ENCODE data around the gene CBX4.
A peak's percentile ranks its signal among the peaks of the same experiment; 100 is the strongest.

Gene CBX4

DNA sequence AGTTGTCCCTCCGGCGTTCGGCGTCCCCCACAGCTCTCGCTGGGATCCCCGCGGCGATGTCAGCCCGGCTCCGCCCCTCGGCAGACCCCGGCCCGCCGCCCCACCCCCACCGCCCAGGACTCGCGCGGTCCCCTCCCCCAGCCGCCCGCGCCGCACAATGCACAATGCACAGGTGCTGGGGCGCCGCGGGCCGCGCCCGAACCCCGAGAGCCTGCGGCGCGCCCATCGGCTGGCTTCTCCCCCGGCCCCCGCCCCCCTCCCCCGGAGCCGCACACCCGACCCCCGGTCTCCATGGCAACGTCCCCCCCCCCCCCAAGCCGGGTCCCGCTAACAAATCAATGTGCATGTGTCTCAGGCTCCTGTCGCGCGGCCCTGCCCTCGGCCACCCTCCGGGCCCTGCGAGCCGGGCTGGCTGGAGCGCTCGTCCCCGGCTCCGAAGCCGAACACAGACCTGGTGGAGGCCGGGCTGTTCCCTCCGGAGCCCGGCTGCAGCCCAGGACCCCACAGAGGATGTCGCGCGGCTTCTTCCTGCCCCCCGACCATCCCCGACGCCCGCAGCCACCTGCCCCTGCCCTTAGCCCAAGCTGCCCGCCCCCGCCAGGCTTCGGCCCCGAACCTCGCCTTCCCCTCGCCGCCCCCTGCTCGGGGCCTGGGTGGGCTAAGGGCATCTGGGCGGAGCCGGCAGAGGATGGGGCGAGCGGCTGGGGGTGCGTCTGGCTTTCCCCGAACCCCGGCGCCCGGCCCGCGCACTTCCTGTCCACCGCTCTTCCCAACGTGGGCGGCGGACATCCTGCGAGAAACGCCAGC lies 41.5 kb downstream of the CBX4 start:
- no peak overlapping the region for H2BK15ac ChIP-seq (replicated peaks; ENCODE audit: low read depth)
- H3K23ac ChIP-seq (ENCODE audit: low read length) = no peak overlapping the region
- H4K8ac ChIP-seq (ENCODE audit: low read depth, low read length) = no peak overlapping the region
- DNase-seq = peak; percentile 42
- no peak overlapping the region for H4K5ac ChIP-seq (ENCODE audit: low read length)
- peak overlapping the region; percentile 70 for H3K56ac ChIP-seq (ENCODE audit: low read length)
- H2AK5ac ChIP-seq (ENCODE audit: low read length) = no peak overlapping the region
- no peaks in the 10 kb centered on the region for H3K36me3 ChIP-seq (ENCODE audit: control insufficient read depth, insufficient read depth, low read length)
- no CpG with 5 or more reads among the region's 89 CpGs for WGBS (ENCODE audit: extremely low coverage, insufficient coverage, low lambda C conversion rate)
- peak overlapping the region; percentile 43 for H3K18ac ChIP-seq (ENCODE audit: low read length)
- H3K27me3 ChIP-seq (ENCODE audit: insufficient read depth, low read length, poor library complexity) = peaks cover 80% of the 10 kb centered on the region
- no peak overlapping the region for H3K4ac ChIP-seq (ENCODE audit: low read depth, low read length)
- H3K79me1 ChIP-seq (ENCODE audit: low read length) = no peaks in the 10 kb centered on the region
- H2BK120ac ChIP-seq (ENCODE audit: low read depth, low read length) = no peak overlapping the region
- H3K4me2 ChIP-seq (ENCODE audit: low read length) = peak overlapping the region; percentile 36
- no peak overlapping the region for H2BK5ac ChIP-seq (ENCODE audit: low read length)
- peaks cover 9% of the 10 kb centered on the region for H3K4me1 ChIP-seq (ENCODE audit: control insufficient read depth, low read depth, low read length)
- peak overlapping the region; percentile 32 for H3K9ac ChIP-seq (ENCODE audit: low read length)
- no peak overlapping the region for H3K27ac ChIP-seq (ENCODE audit: low read depth, low read length)
- no peak overlapping the region for H3K4me3 ChIP-seq (ENCODE audit: low read length)
- H3K79me2 ChIP-seq (ENCODE audit: control insufficient read depth, insufficient read depth, low read length) = no peaks in the 10 kb centered on the region

DNA sequence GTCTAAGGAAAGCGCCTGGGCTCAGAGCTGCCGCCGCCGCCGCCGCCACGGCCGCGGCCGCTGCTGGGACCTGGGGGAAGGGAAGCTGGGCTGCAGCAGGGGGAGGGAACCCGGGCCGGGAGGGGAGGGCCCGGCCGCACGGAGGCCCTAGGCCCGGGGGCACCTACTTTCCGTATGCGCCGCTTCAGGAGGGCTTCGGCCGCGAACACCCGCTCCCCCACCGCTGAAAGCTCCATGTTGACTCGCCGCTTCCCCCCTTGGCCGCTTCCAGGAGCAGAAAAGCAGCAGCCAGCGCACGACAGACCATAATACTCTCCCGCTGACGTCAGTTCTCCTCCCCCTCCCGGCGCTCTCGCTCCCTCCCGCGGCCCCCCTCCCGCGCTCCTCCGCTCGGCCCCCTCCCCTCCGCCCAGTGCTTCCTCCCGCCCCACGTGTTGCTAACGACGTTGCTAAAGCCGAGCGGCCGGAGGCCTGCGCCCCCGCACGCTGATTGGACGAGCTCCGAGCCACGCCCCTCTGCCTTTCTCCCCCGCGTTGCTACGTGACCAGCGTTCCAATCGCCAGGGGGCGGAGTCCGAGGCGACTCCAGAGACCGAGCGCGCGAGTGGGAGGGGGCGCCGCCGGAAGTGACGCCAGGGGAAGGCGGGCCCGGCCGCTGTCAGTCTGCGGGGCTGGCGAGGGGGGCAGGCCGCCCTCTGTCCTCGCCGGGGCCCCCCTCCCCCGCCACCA lies 42.3 kb downstream of the CBX4 start, which contains the start of gene CBX8:
CBX8 (minus strand) TSS at position 315 of the 729 bp plus-strand sequence; CDS start at position 236, 79 bp downstream.
- peaks cover 9% of the 10 kb centered on the region for H3K4me1 ChIP-seq (ENCODE audit: control insufficient read depth, low read depth, low read length)
- H3K79me2 ChIP-seq (ENCODE audit: control insufficient read depth, insufficient read depth, low read length) = no peaks in the 10 kb centered on the region
- H3K79me1 ChIP-seq (ENCODE audit: low read length) = no peaks in the 10 kb centered on the region
- H3K36me3 ChIP-seq (ENCODE audit: control insufficient read depth, insufficient read depth, low read length) = no peaks in the 10 kb centered on the region
- peak within 1 kb of the TSS; percentile 75 for H3K18ac ChIP-seq (ENCODE audit: low read length)
- peak within 1 kb of the TSS; percentile 54 for H3K4me3 ChIP-seq (ENCODE audit: low read length)
- H3K27ac ChIP-seq (ENCODE audit: low read depth, low read length) = peak within 1 kb of the TSS; percentile 66
- H3K4me2 ChIP-seq (ENCODE audit: low read length) = peak within 1 kb of the TSS; percentile 64
- H3K56ac ChIP-seq (ENCODE audit: low read length) = peak within 1 kb of the TSS; percentile 95
- DNase-seq = peak; percentile 99
- WGBS (ENCODE audit: extremely low coverage, insufficient coverage, low lambda C conversion rate) = no CpG with 5 or more reads among the region's 79 CpGs
- H3K23ac ChIP-seq (ENCODE audit: low read length) = no peak within 1 kb of the TSS
- H2AK5ac ChIP-seq (ENCODE audit: low read length) = no peak within 1 kb of the TSS
- peak within 1 kb of the TSS; percentile 78 for H3K9ac ChIP-seq (ENCODE audit: low read length)
- no peak within 1 kb of the TSS for H2BK5ac ChIP-seq (ENCODE audit: low read length)
- no peak within 1 kb of the TSS for H4K5ac ChIP-seq (ENCODE audit: low read length)
- peaks cover 78% of the 10 kb centered on the region for H3K27me3 ChIP-seq (ENCODE audit: insufficient read depth, low read length, poor library complexity)
- H2BK15ac ChIP-seq (replicated peaks; ENCODE audit: low read depth) = no peak within 1 kb of the TSS
- H2BK120ac ChIP-seq (ENCODE audit: low read depth, low read length) = no peak within 1 kb of the TSS
- H4K8ac ChIP-seq (ENCODE audit: low read depth, low read length) = no peak within 1 kb of the TSS
- no peak within 1 kb of the TSS for H3K4ac ChIP-seq (ENCODE audit: low read depth, low read length)

DNA sequence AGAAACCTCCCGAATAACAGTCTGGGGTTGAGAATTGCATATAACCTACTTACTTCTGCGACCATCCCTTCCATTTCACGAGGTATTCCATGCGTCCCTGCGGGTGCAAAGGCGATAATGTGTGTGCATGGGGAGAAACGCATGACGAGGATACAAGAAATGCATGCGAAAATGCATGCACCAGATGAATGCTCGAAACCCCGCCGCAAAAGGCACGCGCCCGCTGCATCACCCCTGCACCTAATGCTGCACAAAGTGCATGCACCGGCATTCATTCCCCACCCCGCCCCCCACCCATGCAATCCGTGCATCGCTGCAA lies 42.8 kb downstream of the CBX4 start:
- Histone ChIP-seq H3K27ac (ENCODE audit: low read depth, low read length) (no peak overlapping the region), H3K4me3 (ENCODE audit: low read length) (peak overlapping the region; percentile 38), H2BK15ac (replicated peaks; ENCODE audit: low read depth) (no peak overlapping the region), H3K79me2 (ENCODE audit: control insufficient read depth, insufficient read depth, low read length) (no peaks in the 10 kb centered on the region), H4K8ac (ENCODE audit: low read depth, low read length) (no peak overlapping the region), H3K79me1 (ENCODE audit: low read length) (no peaks in the 10 kb centered on the region), H3K23ac (ENCODE audit: low read length) (no peak overlapping the region), H3K56ac (ENCODE audit: low read length) (peak overlapping the region; percentile 95), H3K27me3 (ENCODE audit: insufficient read depth, low read length, poor library complexity) (peaks cover 78% of the 10 kb centered on the region), H3K4ac (ENCODE audit: low read depth, low read length) (no peak overlapping the region), H3K36me3 (ENCODE audit: control insufficient read depth, insufficient read depth, low read length) (no peaks in the 10 kb centered on the region), H3K4me1 (ENCODE audit: control insufficient read depth, low read depth, low read length) (peaks cover 9% of the 10 kb centered on the region), H3K18ac (ENCODE audit: low read length) (peak overlapping the region; percentile 75), H3K9ac (ENCODE audit: low read length) (peak overlapping the region; percentile 78), H3K4me2 (ENCODE audit: low read length) (peak overlapping the region; percentile 64), H4K5ac (ENCODE audit: low read length) (no peak overlapping the region), H2BK120ac (ENCODE audit: low read depth, low read length) (no peak overlapping the region), H2BK5ac (ENCODE audit: low read length) (no peak overlapping the region), H2AK5ac (ENCODE audit: low read length) (no peak overlapping the region)
- DNase-seq = no peak
- WGBS (ENCODE audit: extremely low coverage, insufficient coverage, low lambda C conversion rate) = no CpG with 5 or more reads among the region's 19 CpGs

GRCh38 chr17:79795795-79796443 lies 43.3 kb downstream of the CBX4 start:
- no peak overlapping the region for H2BK15ac ChIP-seq (replicated peaks; ENCODE audit: low read depth)
- no peak overlapping the region for H4K5ac ChIP-seq (ENCODE audit: low read length)
- no peak overlapping the region for H3K9ac ChIP-seq (ENCODE audit: low read length)
- peak overlapping the region; percentile 34 for H3K56ac ChIP-seq (ENCODE audit: low read length)
- H3K18ac ChIP-seq (ENCODE audit: low read length) = no peak overlapping the region
- H3K27ac ChIP-seq (ENCODE audit: low read depth, low read length) = no peak overlapping the region
- no peaks in the 10 kb centered on the region for H3K79me2 ChIP-seq (ENCODE audit: control insufficient read depth, insufficient read depth, low read length)
- H2BK5ac ChIP-seq (ENCODE audit: low read length) = no peak overlapping the region
- H2BK120ac ChIP-seq (ENCODE audit: low read depth, low read length) = no peak overlapping the region
- no peak overlapping the region for H3K4me3 ChIP-seq (ENCODE audit: low read length)
- H3K23ac ChIP-seq (ENCODE audit: low read length) = no peak overlapping the region
- WGBS (ENCODE audit: extremely low coverage, insufficient coverage, low lambda C conversion rate) = no CpG with 5 or more reads among the region's 8 CpGs
- peaks cover 78% of the 10 kb centered on the region for H3K27me3 ChIP-seq (ENCODE audit: insufficient read depth, low read length, poor library complexity)
- no peak overlapping the region for H3K4me2 ChIP-seq (ENCODE audit: low read length)
- no peak overlapping the region for H4K8ac ChIP-seq (ENCODE audit: low read depth, low read length)
- H3K4ac ChIP-seq (ENCODE audit: low read depth, low read length) = no peak overlapping the region
- peaks cover 9% of the 10 kb centered on the region for H3K4me1 ChIP-seq (ENCODE audit: control insufficient read depth, low read depth, low read length)
- H3K36me3 ChIP-seq (ENCODE audit: control insufficient read depth, insufficient read depth, low read length) = no peaks in the 10 kb centered on the region
- H2AK5ac ChIP-seq (ENCODE audit: low read length) = no peak overlapping the region
- peak; percentile 9 for DNase-seq
- H3K79me1 ChIP-seq (ENCODE audit: low read length) = no peaks in the 10 kb centered on the region

GRCh38 chr17:79794659-79795511 lies 44.4 kb downstream of the CBX4 start:
- Histone ChIP-seq H3K27ac (ENCODE audit: low read depth, low read length) (no peak overlapping the region), H3K4me3 (ENCODE audit: low read length) (no peak overlapping the region)

More at GRCh38 chr17:79794659-79795511, 44.4 kb downstream of the CBX4 start:
- Histone ChIP-seq H2BK5ac (ENCODE audit: low read length) (no peak overlapping the region), H4K5ac (ENCODE audit: low read length) (no peak overlapping the region), H3K4ac (ENCODE audit: low read depth, low read length) (no peak overlapping the region), H2AK5ac (ENCODE audit: low read length) (no peak overlapping the region), H3K18ac (ENCODE audit: low read length) (no peak overlapping the region), H3K27me3 (ENCODE audit: insufficient read depth, low read length, poor library complexity) (peaks cover 79% of the 10 kb centered on the region), H4K8ac (ENCODE audit: low read depth, low read length) (no peak overlapping the region), H3K79me1 (ENCODE audit: low read length) (no peaks in the 10 kb centered on the region), H3K9ac (ENCODE audit: low read length) (peak overlapping the region; percentile 50), H2BK120ac (ENCODE audit: low read depth, low read length) (no peak overlapping the region), H3K56ac (ENCODE audit: low read length) (peak overlapping the region; percentile 44), H3K4me1 (ENCODE audit: control insufficient read depth, low read depth, low read length) (peaks cover 9% of the 10 kb centered on the region), H2BK15ac (replicated peaks; ENCODE audit: low read depth) (no peak overlapping the region), H3K23ac (ENCODE audit: low read length) (no peak overlapping the region), H3K36me3 (ENCODE audit: control insufficient read depth, insufficient read depth, low read length) (no peaks in the 10 kb centered on the region), H3K79me2 (ENCODE audit: control insufficient read depth, insufficient read depth, low read length) (no peaks in the 10 kb centered on the region), H3K4me2 (ENCODE audit: low read length) (peak overlapping the region; percentile 26)
- DNase-seq = peak; percentile 21
- no CpG with 5 or more reads among the region's 47 CpGs for WGBS (ENCODE audit: extremely low coverage, insufficient coverage, low lambda C conversion rate)
